GM12878 (cell line): ENCODE measurements around the gene SLC16A10. TPM values are rescaled to one million over a fixed set of nuclear protein-coding genes. Genes with fewer than 3 reads are reported as not detected.

Source experiments
- ATAC-seq: fragments of 200-7000 bp; cut with Tn5 transposase; 3 replicates; pipeline ENCODE4 v1.9.1; 2020; ENCODE audit warnings: mild to moderate bottlenecking, moderate library complexity
- BruUV-seq: library from RNA; stranded (reverse); fragments of 400-500 nt; replicated peaks from 2 replicates; lab custom pipeline; 2021; lab: Mats Ljungman, UMichigan
- CTCF ChIA-PET: fragments of 300-600 bp; sonication (Branson Sonifier 250); formaldehyde crosslinking; extraction: SDS; loops from one replicate; lab custom pipeline; 2021; ENCODE audit warnings: inconsistent platforms; lab: Yijun Ruan, JAX
- POLR2A ChIA-PET: fragments of 350-600 bp; formaldehyde crosslinking; extraction: SDS; loops from one replicate; lab custom pipeline; 2021; ENCODE audit warnings: inconsistent platforms; lab: Charles Lee
- RAD21 ChIA-PET: fragments of 300-600 bp; sonication (Branson Sonifier 250); formaldehyde crosslinking; loops from one replicate; lab custom pipeline; 2023; ENCODE audit warnings: antibody characterized with exemption; ENCODE audit not compliant: unreplicated experiment; lab: Charles Lee
- SMC1A ChIA-PET: fragments of 300-600 bp; sonication (Branson Sonifier 250); formaldehyde crosslinking; loops from one replicate; lab custom pipeline; 2023; ENCODE audit not compliant: unreplicated experiment, uncharacterized antibody; lab: Charles Lee
- DNase-seq: peaks from one replicate; pipeline ENCODE4 v3.0.0-alpha.2; 2011; ENCODE audit warnings: low read depth, low spot score
- FAIRE-seq: peaks from 3 replicates; lab custom pipeline; 2011; peaks lifted over from hg19 to GRCh38; lab: Jason Lieb, UNC
- H2AFZ ChIP-seq: 2 replicates; pipeline ENCODE4 v1.6.0; 2011; ENCODE audit warnings: low read depth, low read length, control low read depth; ENCODE audit not compliant: control insufficient read depth
- H3K27ac ChIP-seq: 2 replicates; pipeline ENCODE4 v1.5.1; 2011; ENCODE audit warnings: control low read depth; ENCODE audit not compliant: control insufficient read depth, insufficient read depth
- H3K27me3 ChIP-seq, 2 experiments: replicated peaks in 1 of 2; 2 replicates each; pipeline versions ENCODE4 v1.6.0 to v1.6.1; 2011; ENCODE audit warnings: low read length in 1 of 2; ENCODE audit not compliant: control insufficient read depth in 2 of 2, insufficient read depth in 2 of 2
- H3K36me3 ChIP-seq, 2 experiments: 2 replicates each; pipeline ENCODE4 v1.5.1; 2011; ENCODE audit warnings: low read length in 1 of 2; ENCODE audit not compliant: control insufficient read depth in 2 of 2, insufficient read depth in 2 of 2
- H3K4me1 ChIP-seq: 2 replicates; pipeline ENCODE4 v1.6.1; 2011; ENCODE audit warnings: mild to moderate bottlenecking, low read length, moderate library complexity, mixed read lengths; ENCODE audit not compliant: control insufficient read depth, insufficient read depth
- H3K4me2 ChIP-seq: 2 replicates; pipeline ENCODE4 v1.6.0; 2011; ENCODE audit warnings: control low read depth; ENCODE audit not compliant: control insufficient read depth, insufficient read depth
- H3K4me3 ChIP-seq: fragments of 200-600 bp; sonication (generic); 2 replicates; pipeline ENCODE4 v1.5.1; 2016
- H3K79me2 ChIP-seq: 2 replicates; pipeline ENCODE4 v1.6.0; 2011; ENCODE audit warnings: low read length; ENCODE audit not compliant: control insufficient read depth, insufficient read depth
- H3K9ac ChIP-seq: 2 replicates; pipeline ENCODE4 v1.8.0; 2011; ENCODE audit warnings: low read length, control low read depth, mixed read lengths; ENCODE audit not compliant: control insufficient read depth, insufficient read depth
- H3K9me3 ChIP-seq: replicated peaks from 3 replicates; pipeline ENCODE4 v1.5.1; 2011; ENCODE audit warnings: mild to moderate bottlenecking, low read length; ENCODE audit not compliant: control insufficient read depth, insufficient read depth
- H4K20me1 ChIP-seq: 2 replicates; pipeline ENCODE4 v1.6.0; 2011; ENCODE audit not compliant: control insufficient read depth, insufficient read depth
- CBX5 ChIP-seq: sonication (generic); IDR thresholded peaks from 2 replicates; pipeline ENCODE4 v1.6.1; 2016; ENCODE audit warnings: low read depth, moderate library complexity, mild to moderate bottlenecking, inconsistent platforms
- CEBPB ChIP-seq, 2 experiments: fragments of 150-350 bp in 1 of 2; IDR thresholded peaks; 2 replicates each; pipeline ENCODE4 v1.6.1; 2012 to 2014; ENCODE audit warnings: low read depth in 2 of 2, low read length in 2 of 2, borderline replicate concordance in 1 of 2, inconsistent platforms in 1 of 2
- WGBS: methylation state at CpG from one replicate; pipeline ENCODE4 v1.1.6; 2016; ENCODE audit warnings: low lambda C conversion rate; ENCODE audit not compliant: insufficient replicate concordance, insufficient coverage; ENCODE audit errors: missing lambda C conversion rate; 5-methylcytosine and 5-hydroxymethylcytosine counted together
- in situ Hi-C: fragments of 300-500 bp; cut with MboI; formaldehyde crosslinking; loops from 9 replicates; pipeline ENCODE4 v1.14.3; 2018; ENCODE audit warnings: mixed read lengths
- intact Hi-C: fragments of 100-400 bp; cut with micrococcal nuclease; formaldehyde crosslinking; loops from one replicate; pipeline ENCODE4 v1.14.2; 2022; ENCODE audit not compliant: unreplicated experiment
- polyA plus RNA-seq, 11 experiments: library from polyadenylated mRNA; depleted of rRNA in 4 of 11; unstranded in 6 of 11; stranded (reverse) in 5 of 11; fragments of >200 nt; fragmentation: Nextera tagmentation in 4 of 11; fragmentation: Illumina TruSeq in 1 of 11; extraction: Ambion mirVana in 4 of 11; extraction: Trizol in 1 of 11; gene quantifications; 1 replicate in 1 of 11; 2 replicates in 10 of 11; pipeline versions ENCODE4 v1.2.1 to v1.2.3, GENCODE V29; 2011 to 2016; ENCODE audit warnings: inconsistent platforms in 2 of 11, missing spikeins in 2 of 11, low read depth in 1 of 11
- total RNA-seq, 4 experiments: library from RNA; depleted of rRNA in 3 of 4; stranded (reverse); fragments of >200 nt in 3 of 4; fragmentation: Illumina TruSeq in 1 of 4; extraction: Trizol in 1 of 4; gene quantifications; 2 replicates each; pipeline versions ENCODE4 v1.2.1 to v1.2.3, GENCODE V29; 2013 to 2021
- TF ChIP-seq, protein P1 (sequence below): fragments of 450-650 bp; IDR thresholded peaks from 2 replicates; pipeline ENCODE4 v1.6.1; 2017; ENCODE audit warnings: mild to moderate bottlenecking

SLC16A10 gene
- total and polyA plus RNA-seq, 10 of the 15 experiments (the other 5 are each of a cell fraction or from before 2014, with no cell fraction given) = 2.3 to 19.0 (median 8.0) TPM

DNA sequence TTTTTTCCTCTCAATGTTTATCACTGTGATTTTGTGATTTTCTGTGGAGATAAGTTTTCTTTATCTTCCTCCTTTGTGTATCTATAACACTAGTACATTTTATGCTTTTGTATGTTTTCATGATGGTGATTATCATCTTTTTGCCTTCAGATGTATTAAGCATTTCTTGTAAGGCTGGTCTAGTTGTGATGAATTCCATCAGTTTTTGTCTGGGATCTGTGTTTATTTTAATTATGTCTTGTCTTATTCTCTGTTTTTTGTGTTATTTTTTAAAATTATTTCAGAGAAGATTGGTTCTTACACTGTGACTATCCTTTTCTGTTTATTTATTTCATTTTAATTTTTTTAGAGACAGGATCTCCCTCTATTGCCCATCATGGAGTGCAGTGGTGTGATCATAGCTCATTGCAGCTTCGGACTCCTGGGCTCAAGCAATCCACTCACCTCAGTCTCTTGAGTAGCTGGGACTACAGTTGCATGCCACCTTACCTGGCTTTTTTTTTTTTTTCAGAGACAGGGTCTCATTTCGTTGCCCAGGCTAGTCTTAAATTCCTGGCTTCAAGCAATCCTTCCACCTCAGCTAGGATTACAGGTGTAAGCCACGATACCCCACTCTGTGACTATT is 187.4 kb downstream of the SLC16A10 start:
- no peak for FAIRE-seq
- in situ Hi-C loops = no loop called here
- CTCF ChIA-PET = interaction anchor here (0.6 kb wide), 2 partner anchors 167 to 208 kb away, joined by 3 to 4 read pairs; no protein-coding TSS in a partner anchor

More for the DNA sequence above, 187.4 kb downstream of the SLC16A10 start:
- BruUV-seq = no TSS peak
- H4K20me1 ChIP-seq = no peaks in the 10 kb centered on the region
- no peaks in the 10 kb centered on the region for H3K4me1 ChIP-seq
- no peak overlapping the region for H3K9ac ChIP-seq
- H3K79me2 ChIP-seq = peaks cover 5% of the 10 kb centered on the region
- 100% methylated on average over 3 of the region's 3 CpGs for WGBS
- H3K27me3 ChIP-seq = no peaks in the 10 kb centered on the region
- TF ChIP-seq, protein P1, sequence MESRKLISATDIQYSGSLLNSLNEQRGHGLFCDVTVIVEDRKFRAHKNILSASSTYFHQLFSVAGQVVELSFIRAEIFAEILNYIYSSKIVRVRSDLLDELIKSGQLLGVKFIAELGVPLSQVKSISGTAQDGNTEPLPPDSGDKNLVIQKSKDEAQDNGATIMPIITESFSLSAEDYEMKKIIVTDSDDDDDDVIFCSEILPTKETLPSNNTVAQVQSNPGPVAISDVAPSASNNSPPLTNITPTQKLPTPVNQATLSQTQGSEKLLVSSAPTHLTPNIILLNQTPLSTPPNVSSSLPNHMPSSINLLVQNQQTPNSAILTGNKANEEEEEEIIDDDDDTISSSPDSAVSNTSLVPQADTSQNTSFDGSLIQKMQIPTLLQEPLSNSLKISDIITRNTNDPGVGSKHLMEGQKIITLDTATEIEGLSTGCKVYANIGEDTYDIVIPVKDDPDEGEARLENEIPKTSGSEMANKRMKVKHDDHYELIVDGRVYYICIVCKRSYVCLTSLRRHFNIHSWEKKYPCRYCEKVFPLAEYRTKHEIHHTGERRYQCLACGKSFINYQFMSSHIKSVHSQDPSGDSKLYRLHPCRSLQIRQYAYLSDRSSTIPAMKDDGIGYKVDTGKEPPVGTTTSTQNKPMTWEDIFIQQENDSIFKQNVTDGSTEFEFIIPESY = no peak
- no peak for TF ChIP-seq CEBPB (IDR thresholded peaks at IDR 0.05; ENCODE audit: borderline replicate concordance in 1 of 2, low read depth in 2 of 2, low read length in 2 of 2)
- TF ChIP-seq CBX5 = peak; percentile 81; the same call in 1 of the 2 replicates
- TF ChIP-seq, all 136 proteins: peak for 1
- SMC1A ChIA-PET = interaction anchor here (0.6 to 1.4 kb wide), 4 partner anchors 9 to 526 kb away, joined by 3 read pairs; a partner anchor contains a TSS
- Histone ChIP-seq H3K36me3 (peaks cover 5 to 27% of the 10 kb centered on the region in 2 experiments), H3K27ac (no peak overlapping the region), H3K4me2 (no peak overlapping the region), H2AFZ (no peak overlapping the region), H3K4me3 (no peak overlapping the region), H3K9me3 (peaks cover 23% of the 10 kb centered on the region)
- DNase-seq (no peak), ATAC-seq (no peak)
- intact Hi-C loops = no loop called here
- POLR2A ChIA-PET = interaction anchor here (0.7 to 1.3 kb wide), 3 partner anchors 9 to 12 kb away, joined by 3 to 6 read pairs (median 6); no protein-coding TSS in a partner anchor
- RAD21 ChIA-PET = no interaction called here
